ENCODE data around the gene RXFP4. TPM values are rescaled to one million over a fixed set of nuclear protein-coding genes. Genes with fewer than 3 reads are reported as not detected.

Gene RXFP4
- total and polyA plus RNA-seq, 9 of the 15 experiments (the other 6 are each of a cell fraction or from before 2014, with no cell fraction given) = 0.64 TPM; not detected in 8

- TF ChIP-seq CHAMP1 (IDR thresholded peaks at IDR 0.05) = 0 out of 2 replicates have a peak, but pooled peaks have one; percentile 28
- peak; percentile 77 for TF ChIP-seq MAFG (tag; conservative IDR thresholded peaks at IDR 0.05)
- peak; percentile 42 for TF ChIP-seq BRD9 (IDR thresholded peaks at IDR 0.05; ENCODE audit: low read depth, partially characterized antibody)
- TF ChIP-seq CTBP1 (IDR thresholded peaks at IDR 0.05; ENCODE audit: borderline replicate concordance) = no peak; the same call in 1 of the 2 replicates
- no peak for TF ChIP-seq ZNF311 (CRISPR knock-in tag; IDR thresholded peaks at IDR 0.05)
- no peak for TF ChIP-seq KDM1A (IDR thresholded peaks at IDR 0.05)
- peak; percentile 66 to 76; a peak in 3 of 4 replicates for TF ChIP-seq MAZ (CRISPR knock-in tag; conservative IDR thresholded peaks at IDR 0.05 in 1 of 2, IDR thresholded peaks at IDR 0.05 in 1 of 2)
- no peak for TF ChIP-seq BRCA1 (IDR thresholded peaks at IDR 0.05)
- no peak for TF ChIP-seq BRCA1 (CRISPR knock-in tag; IDR thresholded peaks at IDR 0.05)
- TF ChIP-seq ZNF609 (CRISPR knock-in tag; IDR thresholded peaks at IDR 0.05; ENCODE audit: borderline replicate concordance) = peak; percentile 60; the same call in 1 of the 2 replicates
- TF ChIP-seq ETS2 (tag; IDR thresholded peaks at IDR 0.05; ENCODE audit: borderline replicate concordance, poor library complexity, severe bottlenecking) = no peak
- TF ChIP-seq, protein P1, sequence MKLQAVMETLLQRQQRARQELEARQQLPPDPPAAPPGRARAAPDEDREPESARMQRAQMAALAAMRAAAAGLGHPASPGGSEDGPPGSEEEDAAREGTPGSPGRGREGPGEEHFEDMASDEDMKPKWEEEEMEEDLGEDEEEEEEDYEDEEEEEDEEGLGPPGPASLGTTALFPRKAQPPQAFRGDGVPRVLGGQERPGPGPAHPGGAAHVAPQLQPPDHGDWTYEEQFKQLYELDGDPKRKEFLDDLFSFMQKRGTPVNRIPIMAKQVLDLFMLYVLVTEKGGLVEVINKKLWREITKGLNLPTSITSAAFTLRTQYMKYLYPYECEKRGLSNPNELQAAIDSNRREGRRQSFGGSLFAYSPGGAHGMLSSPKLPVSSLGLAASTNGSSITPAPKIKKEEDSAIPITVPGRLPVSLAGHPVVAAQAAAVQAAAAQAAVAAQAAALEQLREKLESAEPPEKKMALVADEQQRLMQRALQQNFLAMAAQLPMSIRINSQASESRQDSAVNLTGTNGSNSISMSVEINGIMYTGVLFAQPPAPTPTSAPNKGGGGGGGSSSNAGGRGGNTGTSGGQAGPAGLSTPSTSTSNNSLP (IDR thresholded peaks at IDR 0.05; ENCODE audit: borderline replicate concordance, low read depth, low read length) = peak; percentile 45; the same call in 1 of the 2 replicates
- no peak for TF ChIP-seq ZNF586 (CRISPR knock-in tag; conservative IDR thresholded peaks at IDR 0.05)
- TF ChIP-seq PTRF (tag; IDR thresholded peaks at IDR 0.05) = no peak
- TF ChIP-seq CBX8 (IDR thresholded peaks at IDR 0.05; ENCODE audit: borderline replicate concordance, extremely low read depth, low read depth, low read length, poor library complexity, severe bottlenecking) = no peak
- TF ChIP-seq ARNT (IDR thresholded peaks at IDR 0.05) = peak; percentile 39 to 53; a peak in 2 of 4 replicates
- TF ChIP-seq ZNF24 (IDR thresholded peaks at IDR 0.05) = no peak
- no peak for TF ChIP-seq ZNF584 (CRISPR knock-in tag; IDR thresholded peaks at IDR 0.05; ENCODE audit: low read depth)
These were observed 7.1 kb upstream of the RXFP4 start, which contains the start of gene KHDC4 (continued) for GRCh38 chr1:155934097-155934935.
